SH-SY5Y (cell line): ENCODE results near the gene ALAS1.

Source experiments
- GATA2 ChIP-seq: IDR thresholded peaks from 2 replicates; pipeline ENCODE4 v1.6.1; 2011; ENCODE audit warnings: mild to moderate bottlenecking, low read depth, low read length
- GATA3 ChIP-seq: IDR thresholded peaks from 2 replicates; pipeline ENCODE4 v1.6.1; 2011; ENCODE audit warnings: low read depth, mild to moderate bottlenecking, low read length, moderate library complexity

GRCh38 chr3:52242039-52242438, 44.1 kb downstream of the ALAS1 start:
- TF ChIP-seq GATA2 (no peak), GATA3 (no peak)
